Stimulated activated naive CD8-positive, alpha-beta T cell treated with anti-CD3 and anti-CD28 coated beads, Interleukin-15, Interleukin-2, amounts not matched to agents 100 ng/mL and 50 ng/mL, for 24 hours (primary cell): ENCODE measurements around the gene PATJ.

Source experiments
- H3K27ac Mint-ChIP-seq: one replicate; pipeline ENCODE4 v1.8.0; 2021; ENCODE audit warnings: mild to moderate bottlenecking, mixed read lengths
- H3K27me3 Mint-ChIP-seq: one replicate; pipeline ENCODE4 v1.8.0; 2021; ENCODE audit warnings: mixed read lengths
- H3K36me3 Mint-ChIP-seq: one replicate; pipeline ENCODE4 v1.8.0; 2021; ENCODE audit warnings: low read depth, mixed read lengths
- H3K4me1 Mint-ChIP-seq: one replicate; pipeline ENCODE4 v1.8.0; 2021; ENCODE audit warnings: low read depth, mixed read lengths
- H3K4me3 Mint-ChIP-seq: one replicate; pipeline ENCODE4 v1.8.0; 2021; ENCODE audit warnings: mild to moderate bottlenecking, mixed read lengths
- H3K9me3 Mint-ChIP-seq: one replicate; pipeline ENCODE4 v1.8.0; 2021; ENCODE audit warnings: mixed read lengths

PATJ gene

GRCh38 chr1:62025154-62025553 lies 282.9 kb downstream of the PATJ start:
- Mint-ChIP-seq H3K4me1 (no peaks in the 10 kb centered on the region), H3K27ac (no peak overlapping the region), H3K36me3 (peaks cover 16% of the 10 kb centered on the region), H3K4me3 (no peak overlapping the region), H3K27me3 (no peaks in the 10 kb centered on the region), H3K9me3 (no peaks in the 10 kb centered on the region)

- Mint-ChIP-seq H3K36me3 (peaks cover 16% of the 10 kb centered on the region), H3K9me3 (no peaks in the 10 kb centered on the region), H3K27ac (no peak overlapping the region), H3K27me3 (no peaks in the 10 kb centered on the region), H3K4me3 (no peak overlapping the region), H3K4me1 (no peaks in the 10 kb centered on the region)
Measured at GRCh38 chr1:62025892-62026291, 283.6 kb downstream of the PATJ start.

GRCh38 chr1:62029704-62030103 lies 287.4 kb downstream of the PATJ start:
- Mint-ChIP-seq H3K27me3 (no peaks in the 10 kb centered on the region), H3K9me3 (no peaks in the 10 kb centered on the region), H3K36me3 (peaks cover 14% of the 10 kb centered on the region), H3K27ac (no peak overlapping the region), H3K4me3 (no peak overlapping the region), H3K4me1 (no peaks in the 10 kb centered on the region)

- H3K9me3 Mint-ChIP-seq, result no peaks in the 10 kb centered on the region
- no peaks in the 10 kb centered on the region for H3K4me1 Mint-ChIP-seq
- H3K36me3 Mint-ChIP-seq, result peaks cover 3% of the 10 kb centered on the region
Measured at GRCh38 chr1:62034790-62035189, 292.5 kb downstream of the PATJ start.

GRCh38 chr1:62037274-62037673 lies 295.0 kb downstream of the PATJ start:
- Mint-ChIP-seq H3K27me3 (no peaks in the 10 kb centered on the region), H3K9me3 (no peaks in the 10 kb centered on the region), H3K27ac (no peak overlapping the region), H3K36me3 (peaks cover 3% of the 10 kb centered on the region), H3K4me1 (no peaks in the 10 kb centered on the region), H3K4me3 (no peak overlapping the region)

More at GRCh38 chr1:62034790-62035189, 292.5 kb downstream of the PATJ start:
- H3K27ac Mint-ChIP-seq, result no peak overlapping the region
- H3K4me3 Mint-ChIP-seq, result no peak overlapping the region
- no peaks in the 10 kb centered on the region for H3K27me3 Mint-ChIP-seq

GRCh38 chr1:62038594-62039284 lies 296.5 kb downstream of the PATJ start:
- Mint-ChIP-seq H3K4me3 (no peak overlapping the region), H3K27me3 (no peaks in the 10 kb centered on the region), H3K9me3 (no peaks in the 10 kb centered on the region), H3K4me1 (no peaks in the 10 kb centered on the region), H3K27ac (no peak overlapping the region), H3K36me3 (no peaks in the 10 kb centered on the region)

GRCh38 chr1:62040450-62040849 lies 298.2 kb downstream of the PATJ start:
- H3K27ac Mint-ChIP-seq, result no peak overlapping the region
- no peaks in the 10 kb centered on the region for H3K9me3 Mint-ChIP-seq
- peaks cover 8% of the 10 kb centered on the region for H3K36me3 Mint-ChIP-seq
- no peaks in the 10 kb centered on the region for H3K27me3 Mint-ChIP-seq
- no peaks in the 10 kb centered on the region for H3K4me1 Mint-ChIP-seq
- no peak overlapping the region for H3K4me3 Mint-ChIP-seq

- H3K4me1 Mint-ChIP-seq, result no peaks in the 10 kb centered on the region
- H3K36me3 Mint-ChIP-seq, result peaks cover 8% of the 10 kb centered on the region
- H3K4me3 Mint-ChIP-seq, result no peak overlapping the region
- H3K27me3 Mint-ChIP-seq, result no peaks in the 10 kb centered on the region
- H3K27ac Mint-ChIP-seq, result no peak overlapping the region
- H3K9me3 Mint-ChIP-seq, result no peaks in the 10 kb centered on the region
Measured at GRCh38 chr1:62040973-62041372, 298.7 kb downstream of the PATJ start.

GRCh38 chr1:62043154-62043553 lies 300.9 kb downstream of the PATJ start:
- Mint-ChIP-seq H3K9me3 (no peaks in the 10 kb centered on the region), H3K4me1 (no peaks in the 10 kb centered on the region)

GRCh38 chr1:62045574-62045973 lies 303.3 kb downstream of the PATJ start:
- Mint-ChIP-seq H3K27me3 (no peaks in the 10 kb centered on the region), H3K36me3 (peaks cover 8% of the 10 kb centered on the region), H3K4me1 (no peaks in the 10 kb centered on the region), H3K9me3 (no peaks in the 10 kb centered on the region), H3K27ac (no peak overlapping the region), H3K4me3 (no peak overlapping the region)

More at GRCh38 chr1:62043154-62043553, 300.9 kb downstream of the PATJ start:
- peaks cover 8% of the 10 kb centered on the region for H3K36me3 Mint-ChIP-seq
- no peak overlapping the region for H3K4me3 Mint-ChIP-seq
- no peaks in the 10 kb centered on the region for H3K27me3 Mint-ChIP-seq
- no peak overlapping the region for H3K27ac Mint-ChIP-seq

GRCh38 chr1:62046927-62047326 lies 304.6 kb downstream of the PATJ start:
- Mint-ChIP-seq H3K4me1 (no peaks in the 10 kb centered on the region), H3K4me3 (no peak overlapping the region), H3K27ac (no peak overlapping the region)

GRCh38 chr1:62050165-62050564 lies 307.9 kb downstream of the PATJ start:
- H3K27me3 Mint-ChIP-seq, result no peaks in the 10 kb centered on the region
- H3K36me3 Mint-ChIP-seq, result peaks cover 7% of the 10 kb centered on the region

More at GRCh38 chr1:62046927-62047326, 304.6 kb downstream of the PATJ start:
- Mint-ChIP-seq H3K27me3 (no peaks in the 10 kb centered on the region), H3K36me3 (peaks cover 9% of the 10 kb centered on the region), H3K9me3 (no peaks in the 10 kb centered on the region)

GRCh38 chr1:62052946-62053345 lies 310.7 kb downstream of the PATJ start:
- Mint-ChIP-seq H3K27me3 (no peaks in the 10 kb centered on the region), H3K4me1 (no peaks in the 10 kb centered on the region), H3K27ac (no peak overlapping the region), H3K9me3 (no peaks in the 10 kb centered on the region), H3K4me3 (no peak overlapping the region), H3K36me3 (peaks cover 7% of the 10 kb centered on the region)

More at GRCh38 chr1:62050165-62050564, 307.9 kb downstream of the PATJ start:
- Mint-ChIP-seq H3K27ac (no peak overlapping the region), H3K4me3 (no peak overlapping the region), H3K9me3 (no peaks in the 10 kb centered on the region), H3K4me1 (no peaks in the 10 kb centered on the region)

- peaks cover 7% of the 10 kb centered on the region for H3K36me3 Mint-ChIP-seq
- H3K4me3 Mint-ChIP-seq, result no peak overlapping the region
- no peak overlapping the region for H3K27ac Mint-ChIP-seq
- no peaks in the 10 kb centered on the region for H3K9me3 Mint-ChIP-seq
- H3K4me1 Mint-ChIP-seq, result no peaks in the 10 kb centered on the region
- no peaks in the 10 kb centered on the region for H3K27me3 Mint-ChIP-seq
Measured at GRCh38 chr1:62054188-62054587, 311.9 kb downstream of the PATJ start.

- Mint-ChIP-seq H3K27ac (no peak overlapping the region), H3K36me3 (peaks cover 3% of the 10 kb centered on the region), H3K4me1 (no peaks in the 10 kb centered on the region), H3K4me3 (no peak overlapping the region), H3K27me3 (no peaks in the 10 kb centered on the region), H3K9me3 (no peaks in the 10 kb centered on the region)
Measured at GRCh38 chr1:62057230-62057629, 314.9 kb downstream of the PATJ start.
